Stomach (tissue), 9 donors: ENCODE measurements around the gene P2RX7. TPM values are rescaled to one million over a fixed set of nuclear protein-coding genes. Genes with fewer than 3 reads are reported as not detected.
"Not testable (repeated sequence)": the region's sequence is repeated elsewhere in the genome, so short reads cannot be mapped to it uniquely, and the experiment has no call there.

Experiments
- DNase-seq, 2 donors: peaks; one replicate each; pipeline versions ENCODE4 v3.0.0 to v3.0.0-alpha.2; 2013 to 2019
- H3K27ac ChIP-seq, 5 donors: fragments of 200-600 bp in 4 of 5; sonication (generic) in 4 of 5; one replicate each; pipeline ENCODE4 v1.5.1; 2013 to 2019; ENCODE audit warnings: mild to moderate bottlenecking in 1 of 5, moderate library complexity in 1 of 5
- H3K27me3 ChIP-seq, 3 donors: fragments of 200-600 bp; sonication (generic); one replicate each; pipeline ENCODE4 v1.5.1; 2017 to 2019; ENCODE audit warnings: mixed run types in 1 of 3
- H3K36me3 ChIP-seq, 4 donors: fragments of 200-600 bp; sonication (generic); 1 replicate in 3 of 4; 2 replicates in 1 of 4; pipeline ENCODE4 v1.5.1; 2016 to 2019
- H3K4me1 ChIP-seq, 4 donors: fragments of 200-600 bp; sonication (generic); one replicate each; pipeline ENCODE4 v1.5.1; 2016 to 2019
- H3K4me3 ChIP-seq, 4 donors: fragments of 200-600 bp; sonication (generic) in 3 of 4; one replicate each; pipeline ENCODE4 v1.5.1; 2016 to 2019; ENCODE audit warnings: mild to moderate bottlenecking in 1 of 4
- H3K9me3 ChIP-seq, 4 donors: fragments of 200-600 bp; sonication (generic); one replicate each; pipeline ENCODE4 v1.5.1; 2016 to 2019
- CTCF ChIP-seq, 7 experiments: fragments of 450-650 bp in 4 of 7; fragments of 200-600 bp in 3 of 7; sonication (generic) in 3 of 7; IDR thresholded peaks; one replicate each; pipeline ENCODE4 v1.5.1; 2016 to 2019; ENCODE audit warnings: antibody characterized with exemption in 7 of 7, control low read depth in 2 of 7, mild to moderate bottlenecking in 1 of 7
- EP300 ChIP-seq: sonication (generic); formaldehyde crosslinking; IDR thresholded peaks from one replicate; pipeline ENCODE4 v1.6.1; 2017; ENCODE audit warnings: antibody characterized with exemption
- POLR2A ChIP-seq, 4 donors: fragments of 450-650 bp; IDR thresholded peaks; one replicate each; pipeline ENCODE4 v1.6.1; 2016; ENCODE audit warnings: antibody characterized with exemption in 4 of 4, control low read depth in 2 of 4, mild to moderate bottlenecking in 1 of 4, moderate library complexity in 1 of 4
- POLR2AphosphoS5 ChIP-seq, 3 donors: sonication (generic); formaldehyde crosslinking; IDR thresholded peaks; one replicate each; pipeline ENCODE4 v1.6.1; 2016; ENCODE audit warnings: antibody characterized with exemption in 3 of 3
- WGBS, 5 donors: extraction: QIAGEN DNeasy Blood & Tissue Kit in 3 of 5; methylation state at CpG; one replicate each; pipeline versions ENCODE4 v1.1.5 to v1.1.7; 2013 to 2018; 5-methylcytosine and 5-hydroxymethylcytosine counted together
- intact Hi-C: fragments of 100-400 bp; cut with DNase I; formaldehyde crosslinking; loops from one replicate; pipeline ENCODE4 v1.15.1; 2023; ENCODE audit warnings: low total_unique reads
- polyA plus RNA-seq, 3 donors: library from polyadenylated mRNA; stranded (reverse); fragments of 200-250 nt; gene quantifications; one replicate each; pipeline ENCODE4 v1.2.3, GENCODE V29; 2013
- total RNA-seq, 5 donors: library from RNA; depleted of rRNA; stranded (reverse); fragments of >200 nt; gene quantifications; one replicate each; pipeline versions ENCODE4 v1.1.0 to v1.2.3, GENCODE V29; 2014 to 2016
- donor health status: healthy with polysubstance abuse.
- donor health status: Bipolar disorder and iron deficiency.
- donor health status: healthy.

Gene P2RX7
- total and polyA plus RNA-seq, 8 donors, result 0.31 to 2.2 (median 0.95) TPM; not detected in 2

GRCh38 chr12:121159467-121160307, 27.0 kb downstream of the P2RX7 start:
- no peak for TF ChIP-seq EP300
- TF ChIP-seq POLR2A (IDR thresholded peaks at IDR 0.05), result no peak
- no peak for TF ChIP-seq POLR2AphosphoS5 (IDR thresholded peaks at IDR 0.05)
- TF ChIP-seq CTCF (IDR thresholded peaks at IDR 0.05), result no peak
- Histone ChIP-seq H3K4me3 (no peak overlapping the region), H3K27me3 (no peaks in the 10 kb centered on the region), H3K27ac (no peak overlapping the region), H3K9me3 (peaks cover 0 to 8% (median 0%) of the 10 kb centered on the region in 4 donors), H3K4me1 (no peaks in the 10 kb centered on the region), H3K36me3 (peaks cover 0 to 47% (median 19%) of the 10 kb centered on the region in 4 donors)
- intact Hi-C loops, result no loop called here
- WGBS, 5 donors, result 77 to 92% (median 88%) methylated on average over 7 of the region's 7 CpGs
- DNase-seq, result no peak

GRCh38 chr12:121162384-121162783, 29.7 kb downstream of the P2RX7 start:
- Histone ChIP-seq H3K36me3 (peaks cover 0 to 48% (median 27%) of the 10 kb centered on the region in 4 donors), H3K4me3 (no peak overlapping the region), H3K27ac (no peak overlapping the region), H3K27me3 (no peaks in the 10 kb centered on the region), H3K4me1 (no peaks in the 10 kb centered on the region), H3K9me3 (peaks cover 0 to 8% (median 0%) of the 10 kb centered on the region in 4 donors)
- no peak for TF ChIP-seq EP300
- TF ChIP-seq CTCF (IDR thresholded peaks at IDR 0.05), result no peak
- intact Hi-C loops, result no loop called here
- 86 to 89% (median 87%) methylated on average over 7 to 10 of the region's 10 CpGs for whole genome bisulfite sequencing, 5 donors
- no peak for DNase-seq

- Histone ChIP-seq H3K4me3 (no peak overlapping the region), H3K27me3 (no peaks in the 10 kb centered on the region), H3K36me3 (peaks cover 0 to 44% (median 25%) of the 10 kb centered on the region in 4 donors), H3K4me1 (no peaks in the 10 kb centered on the region), H3K27ac (no peak overlapping the region), H3K9me3 (peaks cover 0 to 3% (median 0%) of the 10 kb centered on the region in 4 donors)
- DNase-seq, result no peak
- 56 to 97% (median 88%) methylated on average over 2 of the region's 2 CpGs for WGBS, 5 donors
- intact Hi-C loops, result no loop called here
- no peak for TF ChIP-seq POLR2AphosphoS5 (IDR thresholded peaks at IDR 0.05)
- no peak for TF ChIP-seq POLR2A (IDR thresholded peaks at IDR 0.05)
- TF ChIP-seq EP300, result no peak
- no peak for TF ChIP-seq CTCF (IDR thresholded peaks at IDR 0.05)
Observed at GRCh38 chr12:121162985-121163384, 30.3 kb downstream of the P2RX7 start.

DNA sequence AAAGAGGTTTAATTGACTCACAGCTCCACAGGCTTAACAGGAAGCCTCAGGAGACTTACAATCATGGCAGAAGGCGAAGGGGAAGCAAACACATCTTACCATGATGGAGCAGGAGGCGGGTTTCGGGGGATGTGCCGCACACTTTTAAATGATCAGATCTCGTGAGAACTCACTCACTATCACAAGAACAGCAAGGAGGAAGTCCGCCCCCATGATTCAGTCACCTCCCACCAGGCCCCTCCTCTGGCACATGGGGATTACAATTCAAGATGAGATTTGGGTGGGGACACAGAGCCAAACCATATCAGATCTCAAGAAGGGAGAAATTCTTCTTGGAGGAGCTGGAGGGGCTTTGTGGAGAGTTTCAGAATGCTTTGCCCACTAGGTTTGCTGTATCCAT, 32.2 kb downstream of the P2RX7 start:
- H3K27me3 ChIP-seq, DNase-seq, intact Hi-C loops, H3K27ac ChIP-seq, H3K4me1 ChIP-seq, H3K4me3 ChIP-seq, H3K9me3 ChIP-seq: not testable (repeated sequence)
- peaks cover 0 to 41% (median 27%) of the 10 kb centered on the region in 4 donors for H3K36me3 ChIP-seq
- 92 to 96% (median 94%) methylated on average over 6 of the region's 6 CpGs for WGBS, 5 donors

DNA sequence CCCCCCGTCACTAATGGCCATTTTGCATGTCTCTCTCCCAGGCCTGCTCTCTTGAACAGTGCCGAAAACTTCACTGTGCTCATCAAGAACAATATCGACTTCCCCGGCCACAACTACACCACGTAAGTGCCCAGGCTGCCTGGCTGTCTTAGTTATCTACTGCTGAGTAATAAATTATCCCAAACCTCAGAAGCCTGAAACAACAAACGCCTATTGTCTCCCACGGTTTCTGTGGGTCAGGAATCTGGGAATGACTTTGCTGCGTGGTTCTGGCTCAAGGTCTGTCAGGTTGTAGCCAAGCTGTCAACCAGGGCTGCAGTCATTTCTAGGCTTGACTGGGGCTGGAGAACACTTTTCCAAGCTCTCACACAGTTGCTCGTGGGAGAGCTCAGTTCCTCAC, 32.6 kb downstream of the P2RX7 start:
- no peak overlapping the region for H3K4me3 ChIP-seq
- no peak overlapping the region for H3K27ac ChIP-seq
- intact Hi-C loops, result no loop called here
- peaks cover 0 to 41% (median 27%) of the 10 kb centered on the region in 4 donors for H3K36me3 ChIP-seq
- TF ChIP-seq EP300 (no peak), POLR2A (IDR thresholded peaks at IDR 0.05) (no peak), CTCF (IDR thresholded peaks at IDR 0.05) (no peak), POLR2AphosphoS5 (IDR thresholded peaks at IDR 0.05) (no peak)
- no peak for DNase-seq
- H3K27me3 ChIP-seq, result no peaks in the 10 kb centered on the region
- H3K9me3 ChIP-seq, result no peaks in the 10 kb centered on the region
- H3K4me1 ChIP-seq, result no peaks in the 10 kb centered on the region
- 69 to 83% (median 78%) methylated on average over 8 to 9 of the region's 9 CpGs for WGBS, 5 donors
